ENCODE measurements around the gene RANBP3. TPM values are rescaled to one million over a fixed set of nuclear protein-coding genes. Genes with fewer than 3 reads are reported as not detected.

Gene RANBP3
- polyA plus RNA-seq, 1 of the 3 experiments (the other 2 are of a cell fraction) = 84.0 TPM

DNA sequence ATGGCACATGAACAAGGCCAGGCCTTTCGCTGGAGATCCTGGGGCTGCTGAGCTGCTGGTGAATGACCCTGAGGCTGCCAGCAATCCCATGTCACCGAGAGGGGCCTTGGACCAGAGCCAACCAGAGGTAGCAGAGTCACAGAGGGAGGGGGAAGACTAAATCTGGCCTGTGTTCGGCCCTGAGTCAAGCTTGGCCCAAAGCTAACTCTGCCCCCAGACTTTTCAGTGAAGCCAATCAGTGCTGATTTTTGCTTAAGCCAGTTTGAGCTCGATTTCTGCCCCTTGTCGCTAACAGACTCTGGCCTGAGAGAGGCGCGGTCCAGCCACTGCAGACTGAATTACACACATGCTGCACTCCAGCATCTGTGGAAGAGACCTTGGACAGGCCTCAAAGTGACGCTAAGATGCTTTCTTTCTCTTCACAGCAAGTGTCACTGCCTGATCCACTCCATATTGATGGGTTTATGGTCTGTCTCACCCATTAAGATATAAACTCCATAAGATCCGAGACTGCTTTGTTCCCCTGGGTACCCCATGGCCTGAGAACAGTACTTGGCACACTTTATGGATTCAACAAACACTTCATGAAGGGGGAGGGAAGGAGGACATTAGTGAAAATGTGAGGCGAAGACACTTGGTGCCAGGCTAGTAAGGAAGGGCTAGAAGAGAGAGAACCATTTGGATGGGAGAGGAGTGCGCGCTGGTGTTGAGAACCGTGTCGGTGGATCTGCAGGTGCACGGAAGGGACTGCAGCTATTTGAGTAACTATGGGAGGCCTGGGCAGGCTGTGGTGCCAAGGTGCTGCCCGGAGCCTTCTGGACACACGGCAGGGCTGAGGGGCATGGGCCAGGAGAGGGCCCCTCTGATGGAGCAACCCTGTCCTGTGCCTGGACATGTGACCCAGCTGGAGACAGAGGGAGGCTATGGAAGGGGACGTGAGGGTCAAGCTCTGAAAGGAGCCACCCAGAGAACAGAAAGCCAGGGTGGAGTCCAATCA is 17.6 kb downstream of the RANBP3 start:
- ChIA-PET POLR2A (interaction anchor here (0.6 to 1.2 kb wide), 3 partner anchors 18 to 132 kb away, joined by 4 read pairs; partner anchors contain the start of gene RANBP3), CTCF (interaction anchor here (1.1 to 2.3 kb wide), 8 partner anchors 8 to 156 kb away, joined by 3 to 18 read pairs (median 6); no protein-coding TSS in a partner anchor)
- Histone ChIP-seq H3K79me2 (ENCODE audit: insufficient read depth) (peaks cover 99% of the 10 kb centered on the region), H3K4me2 (no peak overlapping the region), H3K9me3 (no peaks in the 10 kb centered on the region), H3K4me1 (ENCODE audit: control insufficient read depth in 1 of 2, insufficient read depth in 2 of 2, low read depth in 1 of 2, low read length in 1 of 2) (peaks cover 0 to 69% of the 10 kb centered on the region in 2 experiments; a peak in 2 of 4 replicates), H4K20me1 (ENCODE audit: insufficient read depth) (peaks cover 96% of the 10 kb centered on the region), H3K27me3 (ENCODE audit: insufficient read depth) (no peaks in the 10 kb centered on the region), H2AFZ (ENCODE audit: low read depth) (no peak overlapping the region), H3K36me3 (replicated peaks in 1 of 2; ENCODE audit: control insufficient read depth in 1 of 2, insufficient read depth in 2 of 2, low read length in 1 of 2) (no peaks in the 10 kb centered on the region), H3F3A (replicated peaks; ENCODE audit: insufficient read depth) (no peaks in the 10 kb centered on the region), H3K27ac (ENCODE audit: low read depth in 2 of 2, low read length in 1 of 2) (peak overlapping the region in 1 of 2 experiments; percentile 88; a peak in 2 of 4 replicates), H3K9ac (no peak overlapping the region), H3K9me2 (no peaks in the 10 kb centered on the region), H3K4me3 (ENCODE audit: low read depth in 2 of 2, low read length in 1 of 2) (no peak overlapping the region)
- 70% methylated on average over 14 of the region's 18 CpGs for WGBS (ENCODE audit: low lambda C conversion rate)
- DNase-seq = peak; percentile 90
- TF ChIP-seq TCF12 (IDR thresholded peaks at IDR 0.05) = no peak
- TF ChIP-seq RFX5 (IDR thresholded peaks at IDR 0.05; ENCODE audit: low read length) = no peak
- TF ChIP-seq, protein P1, sequence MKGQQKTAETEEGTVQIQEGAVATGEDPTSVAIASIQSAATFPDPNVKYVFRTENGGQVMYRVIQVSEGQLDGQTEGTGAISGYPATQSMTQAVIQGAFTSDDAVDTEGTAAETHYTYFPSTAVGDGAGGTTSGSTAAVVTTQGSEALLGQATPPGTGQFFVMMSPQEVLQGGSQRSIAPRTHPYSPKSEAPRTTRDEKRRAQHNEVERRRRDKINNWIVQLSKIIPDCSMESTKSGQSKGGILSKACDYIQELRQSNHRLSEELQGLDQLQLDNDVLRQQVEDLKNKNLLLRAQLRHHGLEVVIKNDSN (IDR thresholded peaks at IDR 0.05; ENCODE audit: borderline replicate concordance, low read depth) = no peak
- TF ChIP-seq POLR2AphosphoS5 (IDR thresholded peaks at IDR 0.05; ENCODE audit: low read depth, low read length) = no peak
- no peak for TF ChIP-seq NFIC (IDR thresholded peaks at IDR 0.05; ENCODE audit: borderline replicate concordance)
- TF ChIP-seq TEAD4 (IDR thresholded peaks at IDR 0.05; ENCODE audit: borderline replicate concordance, insufficient read depth) = no peak
- TF ChIP-seq RAD21 (IDR thresholded peaks at IDR 0.05; ENCODE audit: low read length) = no peak
- no peak for TF ChIP-seq SMC3 (IDR thresholded peaks at IDR 0.05; ENCODE audit: low read depth, low read length)
- no peak for TF ChIP-seq FOSL2 (IDR thresholded peaks at IDR 0.05; ENCODE audit: borderline replicate concordance, low read depth)
- TF ChIP-seq MEF2A (IDR thresholded peaks at IDR 0.05; ENCODE audit: borderline replicate concordance, low read depth) = no peak
- TF ChIP-seq RCOR1 (IDR thresholded peaks at IDR 0.05; ENCODE audit: low read length) = peak; percentile 31; the same call in 1 of the 2 replicates
- no peak for TF ChIP-seq ELF1 (IDR thresholded peaks at IDR 0.05)
- TF ChIP-seq NRF1 (IDR thresholded peaks at IDR 0.05; ENCODE audit: low read depth, low read length) = no peak
- TF ChIP-seq, protein P2, sequence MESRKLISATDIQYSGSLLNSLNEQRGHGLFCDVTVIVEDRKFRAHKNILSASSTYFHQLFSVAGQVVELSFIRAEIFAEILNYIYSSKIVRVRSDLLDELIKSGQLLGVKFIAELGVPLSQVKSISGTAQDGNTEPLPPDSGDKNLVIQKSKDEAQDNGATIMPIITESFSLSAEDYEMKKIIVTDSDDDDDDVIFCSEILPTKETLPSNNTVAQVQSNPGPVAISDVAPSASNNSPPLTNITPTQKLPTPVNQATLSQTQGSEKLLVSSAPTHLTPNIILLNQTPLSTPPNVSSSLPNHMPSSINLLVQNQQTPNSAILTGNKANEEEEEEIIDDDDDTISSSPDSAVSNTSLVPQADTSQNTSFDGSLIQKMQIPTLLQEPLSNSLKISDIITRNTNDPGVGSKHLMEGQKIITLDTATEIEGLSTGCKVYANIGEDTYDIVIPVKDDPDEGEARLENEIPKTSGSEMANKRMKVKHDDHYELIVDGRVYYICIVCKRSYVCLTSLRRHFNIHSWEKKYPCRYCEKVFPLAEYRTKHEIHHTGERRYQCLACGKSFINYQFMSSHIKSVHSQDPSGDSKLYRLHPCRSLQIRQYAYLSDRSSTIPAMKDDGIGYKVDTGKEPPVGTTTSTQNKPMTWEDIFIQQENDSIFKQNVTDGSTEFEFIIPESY (IDR thresholded peaks at IDR 0.05; ENCODE audit: borderline replicate concordance, low read depth) = no peak
- no peak for TF ChIP-seq PBX3 (IDR thresholded peaks at IDR 0.05)
- TF ChIP-seq GABPA (IDR thresholded peaks at IDR 0.05; ENCODE audit: low read depth) = no peak
- TF ChIP-seq USF2 (IDR thresholded peaks at IDR 0.05; ENCODE audit: borderline replicate concordance, low read depth, low read length) = no peak
- TF ChIP-seq MXI1 (IDR thresholded peaks at IDR 0.05; ENCODE audit: low read depth, low read length) = peak; percentile 93
- peak in 1 of 2 experiments; percentile 62; a peak in 1 of 4 replicates for TF ChIP-seq EP300 (IDR thresholded peaks at IDR 0.05; ENCODE audit: borderline replicate concordance in 1 of 2, low read depth in 1 of 2, low read length in 1 of 2)
- TF ChIP-seq MAX (IDR thresholded peaks at IDR 0.05; ENCODE audit: low read depth) = no peak
- no peak for TF ChIP-seq FOXM1 (IDR thresholded peaks at IDR 0.05; ENCODE audit: low read depth)
- TF ChIP-seq SIN3A (IDR thresholded peaks at IDR 0.05; ENCODE audit: borderline replicate concordance, low read depth, low read length) = no peak
- TF ChIP-seq JUND (IDR thresholded peaks at IDR 0.05) = no peak
- TF ChIP-seq RXRA (IDR thresholded peaks at IDR 0.05; ENCODE audit: borderline replicate concordance, low read depth) = no peak
- TF ChIP-seq GATA2 (CRISPR knock-in tag; IDR thresholded peaks at IDR 0.05) = no peak
- TF ChIP-seq, protein P3, sequence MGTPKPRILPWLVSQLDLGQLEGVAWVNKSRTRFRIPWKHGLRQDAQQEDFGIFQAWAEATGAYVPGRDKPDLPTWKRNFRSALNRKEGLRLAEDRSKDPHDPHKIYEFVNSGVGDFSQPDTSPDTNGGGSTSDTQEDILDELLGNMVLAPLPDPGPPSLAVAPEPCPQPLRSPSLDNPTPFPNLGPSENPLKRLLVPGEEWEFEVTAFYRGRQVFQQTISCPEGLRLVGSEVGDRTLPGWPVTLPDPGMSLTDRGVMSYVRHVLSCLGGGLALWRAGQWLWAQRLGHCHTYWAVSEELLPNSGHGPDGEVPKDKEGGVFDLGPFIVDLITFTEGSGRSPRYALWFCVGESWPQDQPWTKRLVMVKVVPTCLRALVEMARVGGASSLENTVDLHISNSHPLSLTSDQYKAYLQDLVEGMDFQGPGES (IDR thresholded peaks at IDR 0.05; ENCODE audit: low read depth, low read length) = no peak
